Stomach (tissue), 4 donors: ENCODE results near the gene NUDT19.
"Not testable (repeated sequence)": the region's sequence is repeated elsewhere in the genome, so short reads cannot be mapped to it uniquely, and the experiment has no call there.

Experiments
- CTCF ChIP-seq, 7 experiments: fragments of 450-650 bp in 4 of 7; fragments of 200-600 bp in 3 of 7; sonication (generic) in 3 of 7; IDR thresholded peaks; one replicate each; pipeline ENCODE4 v1.5.1; 2016 to 2019; ENCODE audit warnings: antibody characterized with exemption in 7 of 7, control low read depth in 2 of 7, mild to moderate bottlenecking in 1 of 7
- POLR2A ChIP-seq, 4 donors: fragments of 450-650 bp; IDR thresholded peaks; one replicate each; pipeline ENCODE4 v1.6.1; 2016; ENCODE audit warnings: antibody characterized with exemption in 4 of 4, control low read depth in 2 of 4, mild to moderate bottlenecking in 1 of 4, moderate library complexity in 1 of 4

DNA sequence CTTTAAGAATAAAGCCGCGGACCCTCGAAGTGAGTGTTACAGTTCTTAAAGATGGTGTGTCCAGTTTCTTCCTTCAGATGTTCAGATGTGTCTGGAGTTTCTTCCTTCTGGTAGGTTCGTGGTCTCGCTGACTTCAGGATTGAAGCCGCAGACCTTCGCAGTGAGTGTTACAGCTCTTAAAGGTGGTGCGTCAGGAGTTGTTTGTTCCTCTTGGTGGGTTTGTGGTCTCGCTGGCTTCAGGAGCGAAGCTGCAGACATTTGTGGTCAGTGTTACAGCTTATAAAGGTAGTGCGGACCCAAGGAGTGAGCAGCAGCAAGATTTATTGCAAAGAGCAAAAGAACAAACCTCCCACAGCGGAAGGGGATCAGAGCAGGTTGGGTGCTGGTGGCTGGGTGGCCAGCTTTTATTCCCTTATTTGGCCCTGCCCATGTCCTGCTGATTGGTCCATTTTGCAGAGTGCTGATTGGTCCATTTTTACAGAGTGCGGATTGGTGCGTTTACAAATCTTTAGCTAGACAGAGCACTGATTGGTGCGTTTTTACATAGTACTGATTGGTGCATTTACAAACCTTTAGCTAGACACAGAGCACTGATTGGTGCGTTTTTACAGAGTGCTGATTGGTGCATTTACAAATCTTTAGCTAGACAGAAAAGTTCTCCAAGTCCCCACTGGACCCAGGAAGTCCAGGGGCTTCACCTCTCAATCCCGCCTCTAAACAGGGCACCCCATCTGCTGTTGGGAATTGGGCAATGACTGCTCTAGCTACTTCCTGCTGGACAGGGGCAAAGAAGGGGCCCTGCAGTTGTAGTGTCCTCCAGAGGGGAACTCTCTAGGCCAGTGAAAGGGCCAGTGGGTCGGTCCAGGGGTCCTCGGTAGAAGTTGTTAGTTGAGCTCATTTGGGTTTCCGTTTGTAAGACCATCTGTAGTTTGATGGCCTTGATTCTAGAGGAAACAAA is 1.8 kb downstream of the NUDT19 start:
- TF ChIP-seq CTCF (IDR thresholded peaks at IDR 0.05) = not testable (repeated sequence)
- TF ChIP-seq POLR2A (IDR thresholded peaks at IDR 0.05) = peak in 1 of 4 donors; percentile 31
